DOHH2 (cell line): ENCODE data around the gene EVL.

Experiments used
- CTCF ChIP-seq: fragments of 200-600 bp; sonication (generic); IDR thresholded peaks from one replicate; pipeline ENCODE4 v1.5.1; 2014; ENCODE audit warnings: antibody characterized with exemption, mild to moderate bottlenecking, low read depth, low read length; ENCODE audit not compliant: poor library complexity, severe bottlenecking
- EZH2phosphoT487 ChIP-seq: fragments of 200-600 bp; sonication (generic); IDR thresholded peaks from 2 replicates; pipeline ENCODE4 v1.6.1; 2017; ENCODE audit warnings: borderline replicate concordance, mild to moderate bottlenecking, antibody characterized with exemption, low read length, moderate library complexity, mixed read lengths

- TF ChIP-seq EZH2phosphoT487 (no peak), CTCF (no peak)
Measured at GRCh38 chr14:100019156-100019744, 46.0 kb upstream of the EVL start.
